ENCODE data around the gene PARM1. TPM values are rescaled to one million over a fixed set of nuclear protein-coding genes. Genes with fewer than 3 reads are reported as not detected.

Gene PARM1
- polyA plus RNA-seq, 3 donors, result 0.06 to 0.54 (median 0.27) TPM

DNA sequence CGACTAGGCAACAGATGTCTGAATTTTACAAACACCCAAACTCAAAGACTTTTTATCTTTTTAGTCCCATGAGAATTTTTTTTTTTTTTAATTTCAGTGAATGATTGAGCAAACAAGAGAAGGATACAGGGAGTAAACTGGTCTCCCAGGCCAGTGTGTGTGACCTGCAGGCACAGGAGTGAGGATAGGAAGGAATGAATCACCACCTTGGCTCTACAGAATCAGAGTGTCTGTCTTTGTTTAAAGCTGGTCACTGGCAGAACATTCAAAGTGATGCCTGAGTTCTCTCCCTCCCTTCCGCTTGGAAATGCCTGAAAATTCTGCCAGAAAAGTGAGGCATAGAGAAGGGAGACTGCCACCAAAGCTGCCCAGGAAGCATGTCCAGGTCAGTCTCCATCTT, 69.5 kb downstream of the PARM1 start:
- intact Hi-C loops (cut with micrococcal nuclease), result no loop called here
- Histone ChIP-seq H3K36me3 (replicated peaks in 1 of 2; ENCODE audit: control insufficient read depth in 1 of 2, insufficient read depth in 2 of 2, low read length in 2 of 2) (no peaks in the 10 kb centered on the region), H3K27me3 (ENCODE audit: control insufficient read depth in 2 of 2, insufficient read depth in 2 of 2, low read length in 2 of 2) (no peaks in the 10 kb centered on the region), H3K79me2 (ENCODE audit: insufficient read depth, low read length) (no peaks in the 10 kb centered on the region), H3K9me3 (replicated peaks in 1 of 2; ENCODE audit: control insufficient read depth in 1 of 2, insufficient read depth in 1 of 2, low read length in 2 of 2) (no peaks in the 10 kb centered on the region), H3K4me3 (replicated peaks in 1 of 3; ENCODE audit: low read depth in 2 of 3, low read length in 3 of 3) (no peak overlapping the region), H4K20me1 (ENCODE audit: insufficient read depth, low read length) (no peaks in the 10 kb centered on the region), H2AFZ (ENCODE audit: insufficient read depth, low read depth, low read length, poor library complexity, severe bottlenecking) (no peak overlapping the region), H3K27ac (ENCODE audit: low read depth in 1 of 2, low read length in 2 of 2) (no peak overlapping the region), H3K4me1 (ENCODE audit: control insufficient read depth in 1 of 2, insufficient read depth in 2 of 2, low read length in 2 of 2) (no peaks in the 10 kb centered on the region), H3K9ac (ENCODE audit: insufficient read depth, low read length, poor library complexity, severe bottlenecking) (no peak overlapping the region), H3K4me2 (replicated peaks; ENCODE audit: extremely low read depth, low read length, poor library complexity, severe bottlenecking) (no peak overlapping the region)
- H3K27me3 Mint-ChIP-seq (ENCODE audit: low read depth in 3 of 3), result peaks cover 0 to 2% (median 1%) of the 10 kb centered on the region in 3 donors
- no peak overlapping the region for H3K4me3 Mint-ChIP-seq
- no peaks in the 10 kb centered on the region for H3K36me3 Mint-ChIP-seq
- H3K9me3 Mint-ChIP-seq, result peaks cover 0 to 7% (median 2%) of the 10 kb centered on the region in 7 donors
- DNase-seq, result no peak
- peak overlapping the region in 1 of 7 donors; percentile 68 for H3K27ac Mint-ChIP-seq
- 100% methylated on average over 1 of the region's 2 CpGs for whole genome bisulfite sequencing (ENCODE audit: insufficient coverage)
- TF ChIP-seq, protein P1, sequence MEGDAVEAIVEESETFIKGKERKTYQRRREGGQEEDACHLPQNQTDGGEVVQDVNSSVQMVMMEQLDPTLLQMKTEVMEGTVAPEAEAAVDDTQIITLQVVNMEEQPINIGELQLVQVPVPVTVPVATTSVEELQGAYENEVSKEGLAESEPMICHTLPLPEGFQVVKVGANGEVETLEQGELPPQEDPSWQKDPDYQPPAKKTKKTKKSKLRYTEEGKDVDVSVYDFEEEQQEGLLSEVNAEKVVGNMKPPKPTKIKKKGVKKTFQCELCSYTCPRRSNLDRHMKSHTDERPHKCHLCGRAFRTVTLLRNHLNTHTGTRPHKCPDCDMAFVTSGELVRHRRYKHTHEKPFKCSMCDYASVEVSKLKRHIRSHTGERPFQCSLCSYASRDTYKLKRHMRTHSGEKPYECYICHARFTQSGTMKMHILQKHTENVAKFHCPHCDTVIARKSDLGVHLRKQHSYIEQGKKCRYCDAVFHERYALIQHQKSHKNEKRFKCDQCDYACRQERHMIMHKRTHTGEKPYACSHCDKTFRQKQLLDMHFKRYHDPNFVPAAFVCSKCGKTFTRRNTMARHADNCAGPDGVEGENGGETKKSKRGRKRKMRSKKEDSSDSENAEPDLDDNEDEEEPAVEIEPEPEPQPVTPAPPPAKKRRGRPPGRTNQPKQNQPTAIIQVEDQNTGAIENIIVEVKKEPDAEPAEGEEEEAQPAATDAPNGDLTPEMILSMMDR (IDR thresholded peaks at IDR 0.05), result no peak
- H3K4me1 Mint-ChIP-seq, result no peaks in the 10 kb centered on the region

GRCh38 chr4:75003979-75004378, 71.1 kb downstream of the PARM1 start:
- Histone ChIP-seq H4K20me1 (ENCODE audit: insufficient read depth, low read length) (no peaks in the 10 kb centered on the region), H3K36me3 (replicated peaks in 1 of 2; ENCODE audit: control insufficient read depth in 1 of 2, insufficient read depth in 2 of 2, low read length in 2 of 2) (no peaks in the 10 kb centered on the region), H3K27ac (ENCODE audit: low read depth in 1 of 2, low read length in 2 of 2) (no peak overlapping the region), H3K9me3 (replicated peaks in 1 of 2; ENCODE audit: control insufficient read depth in 1 of 2, insufficient read depth in 1 of 2, low read length in 2 of 2) (peaks cover 0 to 3% of the 10 kb centered on the region in 2 donors), H3K4me1 (ENCODE audit: control insufficient read depth in 1 of 2, insufficient read depth in 2 of 2, low read length in 2 of 2) (no peaks in the 10 kb centered on the region), H3K4me3 (replicated peaks in 1 of 3; ENCODE audit: low read depth in 2 of 3, low read length in 3 of 3) (no peak overlapping the region), H3K27me3 (ENCODE audit: control insufficient read depth in 2 of 2, insufficient read depth in 2 of 2, low read length in 2 of 2) (no peaks in the 10 kb centered on the region), H3K9ac (ENCODE audit: insufficient read depth, low read length, poor library complexity, severe bottlenecking) (no peak overlapping the region), H2AFZ (ENCODE audit: insufficient read depth, low read depth, low read length, poor library complexity, severe bottlenecking) (no peak overlapping the region), H3K4me2 (replicated peaks; ENCODE audit: extremely low read depth, low read length, poor library complexity, severe bottlenecking) (no peak overlapping the region), H3K79me2 (ENCODE audit: insufficient read depth, low read length) (no peaks in the 10 kb centered on the region)
- Mint-ChIP-seq H3K4me1 (no peaks in the 10 kb centered on the region), H3K27ac (peak overlapping the region in 1 of 7 donors; percentile 70), H3K27me3 (ENCODE audit: low read depth in 3 of 3) (peaks cover 0 to 2% (median 0%) of the 10 kb centered on the region in 3 donors), H3K4me3 (no peak overlapping the region), H3K36me3 (no peaks in the 10 kb centered on the region), H3K9me3 (peaks cover 0 to 12% (median 7%) of the 10 kb centered on the region in 7 donors)
- TF ChIP-seq, protein P1 (IDR thresholded peaks at IDR 0.05), result no peak
- intact Hi-C loops (cut with micrococcal nuclease), result no loop called here
- DNase-seq, result no peak
